ENCODE measurements around the gene PFKM. TPM values are rescaled to one million over a fixed set of nuclear protein-coding genes. Genes with fewer than 3 reads are reported as not detected.

PFKM gene
- total RNA-seq, 1 experiment from 2014 or later = 92.4 TPM

DNA sequence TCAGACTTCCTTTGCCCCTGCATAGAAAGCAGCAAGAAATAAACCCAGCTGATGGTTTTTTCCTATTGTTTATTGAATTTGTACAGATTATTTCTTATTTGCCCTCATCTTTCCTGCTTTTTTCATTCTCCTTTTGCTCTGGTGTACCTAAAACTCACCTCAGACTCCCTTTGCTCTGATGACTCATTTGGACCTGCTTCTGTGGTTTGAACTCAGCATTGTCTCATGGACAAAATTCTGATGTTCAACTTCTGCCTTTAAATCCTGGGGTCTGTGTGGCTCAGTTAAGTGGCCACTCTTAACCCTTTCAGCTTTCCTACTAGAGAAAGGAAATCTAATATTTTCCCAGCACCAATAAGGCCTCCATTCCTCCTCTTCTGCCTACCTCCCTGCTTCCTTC, 9.7 kb upstream of the PFKM start:
- H3K9me3 ChIP-seq (ENCODE audit: control insufficient read depth, low read depth, low read length) = no peaks in the 10 kb centered on the region
- H3K27ac Mint-ChIP-seq = no peak overlapping the region

More for the DNA sequence above, 9.7 kb upstream of the PFKM start:
- Histone ChIP-seq H3K79me2 (ENCODE audit: insufficient read depth, low read length) (peaks cover 3% of the 10 kb centered on the region; the same call in 1 of the 2 replicates), H2BK20ac (ENCODE audit: low read depth, low read length, poor library complexity, severe bottlenecking) (no peak overlapping the region), H2BK12ac (ENCODE audit: insufficient read length, low read depth, low read length) (no peak overlapping the region), H3K56ac (ENCODE audit: insufficient read length, low read depth, low read length) (no peak overlapping the region), H3K27me3 (ENCODE audit: insufficient read depth, low read length) (no peaks in the 10 kb centered on the region), H3K23ac (ENCODE audit: insufficient read length, low read depth, low read length) (no peak overlapping the region), H3K9ac (ENCODE audit: extremely low read depth, insufficient read length, low read length) (no peak overlapping the region), H3T11ph (ENCODE audit: low read length) (no peak overlapping the region), H2BK5ac (ENCODE audit: insufficient read length, low read length) (no peak overlapping the region), H3K4ac (ENCODE audit: low read depth, low read length) (no peak overlapping the region), H3K27ac (ENCODE audit: insufficient read length, low read depth, low read length) (no peak overlapping the region), H4K5ac (ENCODE audit: insufficient read length, low read depth, low read length) (no peak overlapping the region), H3K4me2 (ENCODE audit: insufficient read depth, insufficient read length, low read length) (no peak overlapping the region), H4K91ac (ENCODE audit: insufficient read length, low read depth, low read length) (no peak overlapping the region), H2BK120ac (ENCODE audit: low read depth, low read length, poor library complexity, severe bottlenecking) (no peak overlapping the region), H4K20me1 (ENCODE audit: control insufficient read depth, insufficient read depth, insufficient read length) (no peaks in the 10 kb centered on the region), H2AK5ac (ENCODE audit: insufficient read length, low read length) (no peak overlapping the region), H2BK15ac (ENCODE audit: low read depth, low read length) (no peak overlapping the region), H3K4me1 (ENCODE audit: insufficient read depth, low read length) (peaks cover 6% of the 10 kb centered on the region), H3K79me1 (ENCODE audit: insufficient read depth, low read depth, low read length, poor library complexity, severe bottlenecking) (no peaks in the 10 kb centered on the region), H3K23me2 (ENCODE audit: insufficient read length, low read depth, low read length, poor library complexity, severe bottlenecking) (peaks cover 6% of the 10 kb centered on the region), H2AFZ (ENCODE audit: low read length) (no peak overlapping the region), H3K18ac (ENCODE audit: insufficient read length, low read depth, low read length) (no peak overlapping the region), H3K14ac (ENCODE audit: insufficient read depth, low read length) (no peak overlapping the region), H4K8ac (replicated peaks; ENCODE audit: insufficient read length, low read depth, low read length) (no peak overlapping the region)
- TF ChIP-seq, protein P1, sequence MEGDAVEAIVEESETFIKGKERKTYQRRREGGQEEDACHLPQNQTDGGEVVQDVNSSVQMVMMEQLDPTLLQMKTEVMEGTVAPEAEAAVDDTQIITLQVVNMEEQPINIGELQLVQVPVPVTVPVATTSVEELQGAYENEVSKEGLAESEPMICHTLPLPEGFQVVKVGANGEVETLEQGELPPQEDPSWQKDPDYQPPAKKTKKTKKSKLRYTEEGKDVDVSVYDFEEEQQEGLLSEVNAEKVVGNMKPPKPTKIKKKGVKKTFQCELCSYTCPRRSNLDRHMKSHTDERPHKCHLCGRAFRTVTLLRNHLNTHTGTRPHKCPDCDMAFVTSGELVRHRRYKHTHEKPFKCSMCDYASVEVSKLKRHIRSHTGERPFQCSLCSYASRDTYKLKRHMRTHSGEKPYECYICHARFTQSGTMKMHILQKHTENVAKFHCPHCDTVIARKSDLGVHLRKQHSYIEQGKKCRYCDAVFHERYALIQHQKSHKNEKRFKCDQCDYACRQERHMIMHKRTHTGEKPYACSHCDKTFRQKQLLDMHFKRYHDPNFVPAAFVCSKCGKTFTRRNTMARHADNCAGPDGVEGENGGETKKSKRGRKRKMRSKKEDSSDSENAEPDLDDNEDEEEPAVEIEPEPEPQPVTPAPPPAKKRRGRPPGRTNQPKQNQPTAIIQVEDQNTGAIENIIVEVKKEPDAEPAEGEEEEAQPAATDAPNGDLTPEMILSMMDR (conservative IDR thresholded peaks at IDR 0.05) = no peak
- peaks cover 5 to 6% of the 10 kb centered on the region in 2 experiments for H3K9me3 Mint-ChIP-seq
- no peaks in the 10 kb centered on the region for H3K36me3 Mint-ChIP-seq (ENCODE audit: insufficient read depth in 1 of 3, low read depth in 3 of 3)
- no peak for DNase-seq
- peaks cover 24% of the 10 kb centered on the region for H3K27me3 Mint-ChIP-seq (ENCODE audit: low read depth)
- peaks cover 10 to 11% of the 10 kb centered on the region in 2 experiments for H3K4me1 Mint-ChIP-seq
- H3K4me3 Mint-ChIP-seq = no peak overlapping the region
